Gastrocnemius medialis (tissue), 4 donors: ENCODE results near the gene FNDC3B. TPM values are rescaled to one million over a fixed set of nuclear protein-coding genes. Genes with fewer than 3 reads are reported as not detected.

Experiments used
- ATAC-seq, 2 donors: fragments of 150-250 bp; one replicate each; pipeline ENCODE4 v1.9.1; 2016
- DNase-seq, 2 donors: peaks; one replicate each; pipeline ENCODE4 v3.0.0-alpha.2; 2019
- H3K27ac ChIP-seq, 4 donors: fragments of 200-600 bp; sonication (generic); 1 replicate in 1 of 4; 2 replicates in 3 of 4; pipeline ENCODE4 v1.5.1; 2016 to 2018; ENCODE audit warnings: mild to moderate bottlenecking in 2 of 4, moderate library complexity in 1 of 4
- H3K27me3 ChIP-seq, 3 donors: fragments of 200-600 bp; sonication (generic) in 2 of 3; 1 replicate in 1 of 3; 2 replicates in 2 of 3; pipeline versions ENCODE4 v1.5.1 to v1.6.0; 2016 to 2019; ENCODE audit warnings: mild to moderate bottlenecking in 1 of 3, moderate library complexity in 1 of 3
- H3K36me3 ChIP-seq, 2 donors: fragments of 200-600 bp; sonication (generic) in 1 of 2; one replicate each; pipeline ENCODE4 v1.5.1; 2017 to 2018
- H3K4me1 ChIP-seq, 2 donors: fragments of 200-600 bp; sonication (generic) in 1 of 2; one replicate each; pipeline ENCODE4 v1.5.1; 2016 to 2017; ENCODE audit warnings: mild to moderate bottlenecking in 2 of 2
- H3K4me3 ChIP-seq, 4 donors: fragments of 200-600 bp; sonication (generic) in 3 of 4; 1 replicate in 1 of 4; 2 replicates in 3 of 4; pipeline ENCODE4 v1.5.1; 2016 to 2019; ENCODE audit warnings: mild to moderate bottlenecking in 2 of 4
- H3K9me3 ChIP-seq, 3 donors: fragments of 200-600 bp; sonication (generic) in 2 of 3; 1 replicate in 1 of 3; 2 replicates in 2 of 3; pipeline ENCODE4 v1.5.1; 2016 to 2019
- POLR2A ChIP-seq, 2 donors: fragments of 450-650 bp; IDR thresholded peaks; one replicate each; pipeline ENCODE4 v1.6.1; 2017; ENCODE audit warnings: antibody characterized with exemption in 2 of 2, mild to moderate bottlenecking in 2 of 2, moderate library complexity in 2 of 2
- in situ Hi-C, 4 donors: fragments of 200-750 bp; cut with MboI; loops; one replicate each; pipeline versions ENCODE4 v1.15.0 to v1.8.0; 2017; ENCODE audit warnings: low sequenced_read_pairs in 4 of 4
- intact Hi-C: fragments of 100-400 bp; cut with DNase I; formaldehyde crosslinking; loops from one replicate; pipeline ENCODE4 v1.15.1; 2023; ENCODE audit warnings: low total_unique reads
- total RNA-seq, 4 donors: library from RNA; depleted of rRNA; stranded (reverse); fragments of >200 nt; gene quantifications; one replicate each; pipeline versions ENCODE4 v1.1.0 to v1.2.3, GENCODE V29; 2016
- TF ChIP-seq, protein P1 (sequence below), 5 experiments: fragments of 450-650 bp in 3 of 5; fragments of 200-600 bp in 2 of 5; sonication (generic) in 2 of 5; IDR thresholded peaks in 4 of 5; conservative IDR thresholded peaks in 1 of 5; 1 replicate in 4 of 5; 2 replicates in 1 of 5; pipeline ENCODE4 v1.5.1; 2016 to 2019; ENCODE audit warnings: antibody characterized with exemption in 5 of 5, mild to moderate bottlenecking in 3 of 5, moderate library complexity in 3 of 5

Gene FNDC3B
- total RNA-seq, 4 donors from 2014 or later: 42.5 to 110 (median 74.2) TPM

DNA sequence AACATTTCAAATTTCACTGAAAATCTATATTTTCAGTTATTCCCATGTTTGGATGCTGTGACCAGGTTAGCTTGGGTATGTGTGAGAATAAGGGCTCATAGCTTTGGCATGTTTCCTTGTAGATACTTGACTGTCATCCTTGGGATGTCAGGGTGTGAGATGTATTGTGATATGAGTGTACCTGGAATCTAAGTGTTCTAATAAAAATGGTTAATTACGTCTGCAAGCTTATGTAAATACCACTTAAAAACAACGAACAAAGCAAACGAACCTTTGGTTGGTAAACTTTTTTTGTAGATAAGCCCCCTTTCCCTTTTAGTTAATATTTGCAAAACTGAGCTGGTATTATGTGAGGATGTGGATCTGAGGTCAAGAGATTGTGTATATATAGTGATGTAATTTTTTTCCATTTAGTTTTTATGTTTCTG lies 63.5 kb downstream of the FNDC3B start:
- no peak for ATAC-seq
- H3K4me3 ChIP-seq: no peak overlapping the region
- DNase-seq: no peak
- no peaks in the 10 kb centered on the region for H3K9me3 ChIP-seq
- in situ Hi-C loops: no loop called here
- no peaks in the 10 kb centered on the region for H3K36me3 ChIP-seq
- TF ChIP-seq POLR2A (IDR thresholded peaks at IDR 0.05): no peak
- TF ChIP-seq, protein P1, sequence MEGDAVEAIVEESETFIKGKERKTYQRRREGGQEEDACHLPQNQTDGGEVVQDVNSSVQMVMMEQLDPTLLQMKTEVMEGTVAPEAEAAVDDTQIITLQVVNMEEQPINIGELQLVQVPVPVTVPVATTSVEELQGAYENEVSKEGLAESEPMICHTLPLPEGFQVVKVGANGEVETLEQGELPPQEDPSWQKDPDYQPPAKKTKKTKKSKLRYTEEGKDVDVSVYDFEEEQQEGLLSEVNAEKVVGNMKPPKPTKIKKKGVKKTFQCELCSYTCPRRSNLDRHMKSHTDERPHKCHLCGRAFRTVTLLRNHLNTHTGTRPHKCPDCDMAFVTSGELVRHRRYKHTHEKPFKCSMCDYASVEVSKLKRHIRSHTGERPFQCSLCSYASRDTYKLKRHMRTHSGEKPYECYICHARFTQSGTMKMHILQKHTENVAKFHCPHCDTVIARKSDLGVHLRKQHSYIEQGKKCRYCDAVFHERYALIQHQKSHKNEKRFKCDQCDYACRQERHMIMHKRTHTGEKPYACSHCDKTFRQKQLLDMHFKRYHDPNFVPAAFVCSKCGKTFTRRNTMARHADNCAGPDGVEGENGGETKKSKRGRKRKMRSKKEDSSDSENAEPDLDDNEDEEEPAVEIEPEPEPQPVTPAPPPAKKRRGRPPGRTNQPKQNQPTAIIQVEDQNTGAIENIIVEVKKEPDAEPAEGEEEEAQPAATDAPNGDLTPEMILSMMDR (IDR thresholded peaks at IDR 0.05 in 4 of 5, conservative IDR thresholded peaks at IDR 0.05 in 1 of 5): no peak
- H3K27ac ChIP-seq: peak overlapping the region in 2 of 4 donors; percentile 6
- intact Hi-C loops: no loop called here
- peaks cover 82 to 90% of the 10 kb centered on the region in 2 donors for H3K4me1 ChIP-seq
- H3K27me3 ChIP-seq: no peaks in the 10 kb centered on the region

DNA sequence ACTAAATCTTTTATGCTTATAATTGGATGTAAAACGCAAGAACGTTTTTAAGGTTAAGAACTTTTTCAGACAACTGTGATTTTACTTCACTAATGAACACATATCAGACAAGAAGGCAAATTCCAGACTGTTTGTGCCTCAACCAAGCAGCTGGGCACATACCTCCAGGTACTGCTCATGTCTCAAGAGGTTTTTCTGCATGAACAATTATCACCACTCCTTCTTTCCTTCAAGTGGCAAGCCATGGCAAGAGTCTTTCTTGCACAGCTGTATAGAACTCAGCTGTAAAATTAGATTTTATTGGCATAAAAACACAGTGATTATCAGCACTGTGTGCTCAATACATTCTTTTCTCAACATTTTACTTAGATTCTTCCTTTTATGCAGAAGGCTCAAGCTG lies 64.3 kb downstream of the FNDC3B start:
- Histone ChIP-seq H3K4me3 (no peak overlapping the region), H3K4me1 (peaks cover 82 to 85% of the 10 kb centered on the region in 2 donors), H3K9me3 (no peaks in the 10 kb centered on the region), H3K27ac (peak overlapping the region in 3 of 4 donors; percentile 4 to 23 (median 6)), H3K36me3 (no peaks in the 10 kb centered on the region), H3K27me3 (no peaks in the 10 kb centered on the region)
- TF ChIP-seq, protein P1 (IDR thresholded peaks at IDR 0.05 in 4 of 5, conservative IDR thresholded peaks at IDR 0.05 in 1 of 5): no peak
- no peak for TF ChIP-seq POLR2A (IDR thresholded peaks at IDR 0.05)
- intact Hi-C loops: no loop called here
- ATAC-seq: no peak
- DNase-seq: no peak
- in situ Hi-C loops: no loop called here

GRCh38 chr3:172104471-172105072 lies 65.2 kb downstream of the FNDC3B start:
- no peaks in the 10 kb centered on the region for H3K36me3 ChIP-seq
- peak overlapping the region; percentile 1 to 27 (median 14) for H3K27ac ChIP-seq
- no peak overlapping the region for H3K4me3 ChIP-seq
- DNase-seq (peak in 1 of 2 donors; percentile 53), ATAC-seq (peak; percentile 78 to 93)
- H3K4me1 ChIP-seq: peaks cover 73 to 79% of the 10 kb centered on the region in 2 donors
- intact Hi-C loops (no loop called here), in situ Hi-C loops (no loop called here)
- TF ChIP-seq, protein P1 (IDR thresholded peaks at IDR 0.05 in 4 of 5, conservative IDR thresholded peaks at IDR 0.05 in 1 of 5): no peak
- no peak for TF ChIP-seq POLR2A (IDR thresholded peaks at IDR 0.05)
- no peaks in the 10 kb centered on the region for H3K9me3 ChIP-seq
- H3K27me3 ChIP-seq: no peaks in the 10 kb centered on the region

- DNase-seq (no peak), ATAC-seq (no peak)
- Histone ChIP-seq H3K9me3 (no peaks in the 10 kb centered on the region), H3K27ac (peak overlapping the region; percentile 2 to 29 (median 24)), H3K4me1 (peaks cover 57 to 65% of the 10 kb centered on the region in 2 donors), H3K4me3 (no peak overlapping the region), H3K27me3 (no peaks in the 10 kb centered on the region), H3K36me3 (no peaks in the 10 kb centered on the region)
- in situ Hi-C loops (no loop called here), intact Hi-C loops (no loop called here)
- TF ChIP-seq POLR2A (IDR thresholded peaks at IDR 0.05): no peak
- TF ChIP-seq, protein P1 (IDR thresholded peaks at IDR 0.05 in 4 of 5, conservative IDR thresholded peaks at IDR 0.05 in 1 of 5): no peak
These were observed 66.9 kb downstream of the FNDC3B start for GRCh38 chr3:172106037-172106954.
